NOMO-1 treated with DMSO at 0.1 percent for 48 hours (cell line): Measurements from ENCODE around the gene MAMDC4.
"Not testable (repeated sequence)": the region's sequence is repeated elsewhere in the genome, so short reads cannot be mapped to it uniquely, and the experiment has no call there.

Source experiments
- DNase-seq: peaks from one replicate; lab custom pipeline; 2025; ENCODE audit not compliant: unreplicated experiment; lab: John Stamatoyannopoulos, UW

The MAMDC4 gene

DNA sequence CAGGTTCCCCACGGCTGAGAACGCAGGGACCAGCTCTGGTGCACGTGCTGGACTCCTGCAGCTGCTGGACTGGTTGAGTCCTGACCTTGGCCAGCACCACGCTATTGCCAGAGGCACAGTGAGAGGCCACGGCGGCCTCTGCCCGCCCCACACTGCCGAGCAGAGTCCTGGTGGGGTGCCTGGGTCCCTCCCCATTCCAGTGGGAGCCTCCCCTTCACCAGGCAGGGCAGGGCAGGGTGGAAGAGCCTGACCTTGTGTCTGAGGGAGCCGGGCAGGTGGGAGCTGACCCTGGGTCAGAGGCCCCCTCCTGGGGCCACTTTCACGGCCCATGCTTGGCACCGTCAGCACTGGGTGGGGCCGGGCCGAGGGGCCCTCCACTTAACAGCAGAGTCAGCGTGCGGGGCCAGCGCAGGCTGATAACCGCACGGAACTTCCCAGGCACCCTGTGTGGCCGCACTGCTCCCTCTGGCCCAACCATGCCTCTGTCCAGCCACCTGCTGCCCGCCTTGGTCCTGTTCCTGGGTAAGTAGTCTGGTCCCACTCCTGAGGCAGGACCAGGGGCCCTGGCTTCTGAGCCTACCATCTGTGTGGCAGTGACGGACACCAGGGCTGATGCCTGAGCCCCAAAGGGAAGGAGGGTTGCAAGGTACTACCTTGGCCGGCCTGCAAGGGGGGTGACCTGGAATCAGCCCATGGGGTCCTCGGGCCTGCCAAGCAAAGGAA lies at the start of gene MAMDC4:
TSS of gene MAMDC4 (plus strand) at position 406 of the 723 bp plus-strand sequence. CDS start at position 477, 71 bp downstream.
- no peak for DNase-seq

DNA sequence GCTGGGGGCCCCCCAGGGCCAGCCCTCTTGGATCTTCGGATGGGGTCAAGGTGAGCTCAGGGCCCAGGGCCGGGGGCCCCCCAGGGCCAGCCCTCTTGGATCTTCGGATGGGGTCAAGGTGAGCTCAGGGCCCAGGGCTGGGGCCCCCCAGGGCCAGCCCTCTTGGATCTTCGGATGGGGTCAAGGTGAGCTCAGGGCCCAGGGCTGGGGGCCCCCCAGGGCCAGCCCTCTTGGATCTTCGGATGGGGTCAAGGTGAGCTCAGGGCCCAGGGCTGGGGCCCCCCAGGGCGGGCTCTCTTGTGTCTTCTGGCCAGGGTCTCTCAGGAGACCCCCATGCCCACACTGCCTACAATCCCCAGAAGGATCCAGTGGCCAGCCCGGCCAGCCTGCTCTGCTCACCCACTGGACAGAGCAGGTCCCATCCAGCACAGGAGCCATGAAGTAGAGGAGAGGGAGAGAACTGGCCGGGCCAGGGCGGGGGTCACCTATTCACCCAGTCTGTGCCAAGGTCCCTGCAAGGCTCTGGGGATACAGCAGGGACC lies 49.1 kb upstream of the MAMDC4 start:
- DNase-seq, result not testable (repeated sequence)

DNA sequence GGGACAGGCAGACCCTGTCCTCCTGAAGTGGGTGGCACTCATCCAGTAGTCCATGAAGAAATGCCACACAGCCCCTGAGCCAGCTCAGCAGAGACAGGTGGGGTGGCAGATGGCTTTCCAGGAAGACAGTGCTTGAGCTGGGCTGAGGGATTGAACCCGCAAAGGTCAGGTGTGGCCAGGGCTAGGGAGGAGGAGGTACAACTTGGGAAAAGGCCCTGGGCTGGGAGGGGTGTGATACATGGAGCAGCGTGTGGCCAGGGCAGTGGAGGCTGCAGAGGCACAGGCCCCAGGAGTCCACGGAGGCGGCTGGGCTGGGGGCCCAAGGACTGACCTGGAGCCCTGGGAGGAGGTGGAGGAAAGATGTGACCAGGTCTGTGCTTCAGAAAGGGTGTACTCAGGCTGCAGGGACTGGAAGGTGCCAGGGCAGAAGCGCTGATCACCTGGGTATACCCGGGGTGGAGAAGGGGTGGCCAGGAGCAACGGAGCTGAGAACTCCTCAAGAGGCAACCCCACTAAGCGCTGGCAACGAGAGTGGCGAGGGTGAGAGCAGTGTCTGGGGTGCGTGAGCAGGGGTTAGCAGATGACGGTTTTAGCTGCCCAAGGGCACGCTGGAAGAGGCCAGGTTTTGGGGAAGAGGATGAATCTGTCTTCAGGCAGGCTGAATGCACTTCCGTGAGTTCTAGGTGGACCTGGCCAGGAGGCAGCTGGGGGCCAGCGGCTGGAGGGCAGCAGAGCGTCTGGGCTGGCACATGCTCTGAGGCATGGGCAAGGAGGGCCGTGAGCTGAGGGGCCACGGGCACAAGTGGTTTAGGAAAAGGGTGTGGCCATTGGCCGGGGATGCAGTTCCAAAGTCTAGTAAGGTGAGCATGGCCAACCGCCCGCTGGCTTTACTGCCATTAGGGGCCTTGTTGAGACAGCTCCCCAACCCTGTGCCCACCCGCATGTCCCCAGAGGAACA lies 48.3 kb upstream of the MAMDC4 start:
- DNase-seq, result no peak

DNA sequence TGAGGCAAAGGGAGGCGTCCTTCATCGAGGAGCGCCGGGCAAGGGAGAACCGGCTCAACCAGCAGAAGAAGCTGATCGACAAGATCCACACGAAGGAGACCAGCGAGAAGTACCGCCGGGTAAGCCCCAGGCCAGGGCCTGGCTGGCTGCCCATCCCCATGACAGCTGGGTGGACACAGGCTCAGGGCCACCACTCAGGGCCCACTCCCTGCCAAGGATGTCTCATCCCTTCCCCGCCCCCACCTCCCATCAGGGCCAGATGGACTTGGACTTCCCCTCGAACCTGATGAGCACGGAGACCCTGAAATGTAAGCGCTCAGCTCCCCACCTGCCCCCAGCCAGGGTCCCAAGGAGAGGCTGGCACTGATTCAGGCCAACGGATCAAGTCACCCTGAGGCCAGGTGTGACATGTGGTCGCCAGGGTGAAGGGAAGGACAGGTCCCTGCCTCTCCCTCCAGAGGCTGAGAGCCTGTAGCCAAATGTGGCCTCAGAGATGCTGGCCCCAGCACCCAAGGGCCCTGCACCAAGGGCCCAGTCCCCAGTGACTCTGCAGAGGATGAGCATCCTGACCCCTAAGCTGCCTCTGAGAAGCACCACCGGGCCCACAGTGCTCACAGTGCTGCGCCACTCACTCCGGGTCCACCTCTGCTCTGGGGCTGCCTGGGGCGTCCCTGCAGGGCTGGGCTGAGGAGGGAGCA lies 47.5 kb upstream of the MAMDC4 start:
- DNase-seq, result no peak

DNA sequence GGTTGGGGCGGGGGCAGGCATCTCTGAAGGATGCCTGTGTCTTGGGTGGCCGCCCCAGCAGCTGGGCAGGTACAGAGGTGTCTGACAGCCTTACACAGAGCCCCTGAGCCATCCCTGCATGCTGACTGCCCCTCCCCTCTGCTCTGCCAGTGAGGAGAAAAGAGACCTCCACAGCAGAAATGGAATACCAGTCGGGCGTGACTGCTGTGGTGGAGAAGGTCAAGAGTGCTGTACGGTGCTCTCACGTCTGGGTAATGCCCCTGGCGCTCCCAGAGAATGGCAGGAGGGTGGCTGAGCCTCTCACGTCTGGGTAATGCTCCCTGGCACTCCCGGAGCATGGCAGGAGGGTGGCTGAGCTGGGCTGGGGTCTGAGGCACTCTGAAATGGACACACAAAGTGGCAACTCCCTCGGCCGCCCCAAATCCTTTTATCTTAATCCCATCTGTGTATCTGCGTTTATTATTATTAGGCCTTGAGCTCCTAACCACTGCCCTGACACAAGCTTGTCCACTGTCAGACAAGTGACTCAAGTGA lies 46.9 kb upstream of the MAMDC4 start:
- no peak for DNase-seq

DNA sequence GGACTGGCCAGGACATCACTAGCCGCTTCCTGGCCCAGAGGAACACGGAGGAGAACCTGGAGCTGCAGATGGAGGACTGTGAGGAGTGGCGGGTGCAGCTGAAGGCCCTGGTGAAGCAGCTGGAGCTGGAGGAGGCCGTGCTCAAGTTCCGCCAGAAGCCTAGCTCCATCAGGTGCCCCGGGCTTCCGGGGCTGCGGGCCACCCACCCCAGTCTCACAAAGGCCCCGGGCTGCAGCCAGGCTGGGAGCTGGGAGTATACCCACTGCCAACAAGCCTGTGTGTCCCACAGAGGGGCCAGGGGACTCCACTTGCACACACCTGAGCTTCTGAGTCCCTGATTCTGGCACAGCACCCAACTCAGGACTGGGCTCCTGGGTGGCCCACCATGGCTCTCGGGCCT lies 46.1 kb upstream of the MAMDC4 start:
- no peak for DNase-seq

DNA sequence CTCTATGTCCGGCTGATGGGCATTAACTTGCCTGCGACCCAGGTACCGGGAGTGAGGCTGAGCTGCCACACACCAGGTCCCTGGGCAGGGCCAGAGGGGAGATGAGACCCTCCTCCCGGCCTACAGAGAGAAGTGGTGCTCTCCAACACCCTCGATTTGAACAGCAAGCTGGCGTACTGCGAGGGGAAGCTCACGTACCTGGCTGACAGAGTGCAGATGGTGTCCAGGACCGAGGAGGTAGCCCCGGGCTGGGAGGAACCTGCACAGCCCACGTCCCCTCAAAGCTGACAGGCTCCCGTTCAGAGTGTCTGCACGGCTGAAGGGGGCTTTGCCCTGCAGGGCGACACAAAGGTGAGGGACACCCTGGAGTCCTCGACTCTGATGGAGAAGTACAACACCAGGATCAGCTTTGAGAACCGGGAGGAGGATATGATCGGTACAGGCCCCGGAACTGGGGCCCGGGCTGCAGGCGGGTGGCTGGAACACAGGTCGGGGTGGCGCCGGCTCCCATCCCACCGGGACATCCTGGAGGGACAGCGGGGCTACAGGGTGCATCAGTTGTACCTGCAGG lies 45.4 kb upstream of the MAMDC4 start:
- DNase-seq, result no peak

DNA sequence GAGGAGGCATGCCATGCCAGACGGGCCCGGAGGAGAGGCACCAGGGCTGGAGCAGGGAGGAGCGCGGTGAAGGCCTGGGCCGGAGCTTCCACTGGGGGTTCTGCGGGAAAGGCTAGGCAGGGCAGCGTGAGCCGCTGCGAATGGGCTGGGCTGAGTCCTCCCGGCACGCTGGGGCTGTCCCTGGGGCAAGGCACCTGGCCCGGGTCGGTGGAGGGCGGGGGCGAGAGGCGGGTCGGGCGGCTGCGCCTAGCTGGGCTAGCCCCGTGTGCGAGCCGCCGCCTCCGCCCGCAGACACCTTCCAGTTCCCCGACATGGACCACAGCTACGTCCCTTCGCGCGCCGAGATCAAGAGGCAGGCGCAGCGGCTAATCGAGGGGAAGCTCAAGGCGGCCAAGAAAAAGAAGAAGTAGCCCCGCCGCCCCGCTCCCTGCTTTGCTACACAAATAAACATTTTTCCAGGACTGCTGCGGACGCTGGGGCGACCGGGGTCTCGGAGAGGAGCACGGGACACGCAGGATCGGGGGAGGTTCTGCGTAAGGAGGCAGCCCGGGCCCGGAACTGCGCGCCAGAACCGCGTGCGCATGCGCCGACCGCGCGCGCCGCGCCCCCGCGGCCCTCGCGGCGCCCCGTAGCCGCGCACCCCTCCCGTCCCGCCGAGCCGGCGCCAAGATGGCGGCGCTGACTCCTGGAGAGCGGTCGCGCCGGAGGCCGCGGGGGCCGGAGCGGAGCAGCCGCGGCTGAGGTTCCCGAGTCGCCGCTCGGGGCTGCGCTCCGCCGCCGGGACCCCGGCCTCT lies 44.7 kb upstream of the MAMDC4 start, which contains the start of gene RABL6:
TSS of gene RABL6 (plus strand) at position 668 of the 794 bp plus-strand sequence. CDS start 249 bp downstream, outside the sequence.
- DNase-seq, result peak; percentile 89

DNA sequence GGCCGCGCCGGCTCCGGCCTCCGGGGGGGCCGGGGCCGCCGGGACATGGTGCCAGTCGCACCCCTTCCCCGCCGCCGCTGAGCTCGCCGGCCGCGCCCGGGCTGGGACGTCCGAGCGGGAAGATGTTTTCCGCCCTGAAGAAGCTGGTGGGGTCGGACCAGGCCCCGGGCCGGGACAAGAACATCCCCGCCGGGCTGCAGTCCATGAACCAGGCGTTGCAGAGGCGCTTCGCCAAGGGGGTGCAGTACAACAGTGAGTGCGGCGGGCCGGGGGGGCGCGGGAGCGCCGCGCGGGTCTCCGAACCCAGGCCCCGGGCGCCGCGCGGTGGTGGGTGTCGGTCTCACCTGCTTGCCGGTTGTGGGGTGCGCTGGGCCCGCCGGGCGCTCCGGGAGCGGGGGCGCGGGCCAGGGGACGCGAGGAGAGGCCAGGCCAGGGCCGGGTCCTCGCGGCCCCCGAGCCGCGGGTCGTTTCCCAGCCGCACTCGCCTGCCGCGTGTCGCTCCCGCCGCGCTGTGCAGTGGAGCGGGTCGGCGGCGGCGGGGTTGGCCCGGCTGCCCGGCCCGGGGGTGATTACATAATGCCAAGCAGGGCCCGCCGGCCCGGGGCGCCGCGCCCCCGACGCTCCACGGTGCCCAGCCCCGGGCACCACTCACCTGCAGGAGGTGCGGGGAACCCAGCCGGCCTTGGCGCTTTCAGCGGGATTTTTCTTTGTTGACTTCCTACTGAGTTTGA lies 43.9 kb upstream of the MAMDC4 start:
- no peak for DNase-seq

DNA sequence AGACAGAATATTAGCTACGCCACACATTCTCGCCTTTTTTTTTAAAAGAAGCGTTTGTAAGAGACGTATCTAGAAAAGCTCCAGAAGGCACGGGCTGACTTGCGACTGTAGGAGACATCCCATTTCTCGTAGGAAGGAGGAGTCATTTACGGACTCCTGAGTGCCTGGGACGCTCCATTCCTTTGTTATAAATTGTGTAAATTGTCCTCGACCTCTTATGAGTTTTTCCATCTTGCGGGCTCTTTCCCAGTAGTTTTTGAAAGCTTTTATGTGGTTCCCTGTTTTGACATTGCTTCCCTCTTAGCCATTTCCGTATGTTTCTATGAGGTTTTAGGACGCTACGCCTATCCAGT lies 43.4 kb upstream of the MAMDC4 start:
- peak; percentile 35 for DNase-seq

DNA sequence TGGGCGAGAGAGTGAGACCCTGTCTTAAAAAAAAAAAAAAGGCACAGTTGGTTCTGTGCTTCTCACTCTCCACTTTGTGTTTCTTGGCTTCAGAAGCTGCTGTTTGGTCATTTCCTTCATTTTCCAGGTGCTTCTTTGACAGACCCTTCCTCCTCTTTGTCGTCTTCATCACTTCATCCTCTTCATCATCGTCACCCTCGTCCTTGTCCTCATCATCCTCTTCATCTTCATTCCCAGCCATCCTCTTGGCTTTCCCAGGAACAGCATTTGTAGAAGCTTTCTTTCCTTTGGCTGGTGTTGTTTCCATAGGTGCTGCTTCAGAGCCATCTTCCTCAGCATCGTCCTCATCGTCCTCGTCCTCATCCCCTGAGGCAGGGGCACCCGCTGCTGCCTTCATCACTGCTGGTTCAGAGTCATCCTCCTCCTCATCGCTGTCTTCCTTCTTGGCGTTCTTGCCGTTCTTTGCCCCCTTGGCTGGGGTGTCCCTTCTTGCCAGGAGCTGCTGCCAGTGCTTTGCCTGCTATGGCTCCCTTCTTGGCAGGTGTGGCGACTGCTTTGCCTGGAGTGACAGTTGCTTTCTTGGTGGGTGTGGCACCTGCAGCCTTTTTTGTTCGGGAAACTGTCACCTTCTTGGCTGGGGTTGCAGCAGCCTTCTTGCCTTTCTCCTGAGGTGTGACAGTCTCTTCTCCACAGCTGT lies 37.3 kb upstream of the MAMDC4 start:
- no peak for DNase-seq

DNA sequence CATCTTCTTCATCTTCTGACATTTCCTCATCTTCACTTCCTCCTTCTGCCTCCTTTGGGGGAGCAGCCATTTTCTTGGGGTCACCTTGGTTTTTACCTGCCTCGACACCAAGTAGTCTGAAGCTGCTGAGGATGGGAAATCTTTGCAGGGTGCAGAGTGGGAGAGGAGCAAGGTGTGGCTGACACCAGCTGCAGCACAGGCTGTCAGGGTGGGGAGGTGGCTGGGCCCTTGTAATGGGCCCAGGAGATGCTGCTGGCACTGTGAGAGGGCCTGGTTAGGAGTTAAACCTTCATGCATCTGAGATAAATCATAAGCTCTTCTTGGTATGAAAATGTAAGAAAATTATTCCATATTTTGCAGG lies 36.7 kb upstream of the MAMDC4 start:
- no peak for DNase-seq

DNA sequence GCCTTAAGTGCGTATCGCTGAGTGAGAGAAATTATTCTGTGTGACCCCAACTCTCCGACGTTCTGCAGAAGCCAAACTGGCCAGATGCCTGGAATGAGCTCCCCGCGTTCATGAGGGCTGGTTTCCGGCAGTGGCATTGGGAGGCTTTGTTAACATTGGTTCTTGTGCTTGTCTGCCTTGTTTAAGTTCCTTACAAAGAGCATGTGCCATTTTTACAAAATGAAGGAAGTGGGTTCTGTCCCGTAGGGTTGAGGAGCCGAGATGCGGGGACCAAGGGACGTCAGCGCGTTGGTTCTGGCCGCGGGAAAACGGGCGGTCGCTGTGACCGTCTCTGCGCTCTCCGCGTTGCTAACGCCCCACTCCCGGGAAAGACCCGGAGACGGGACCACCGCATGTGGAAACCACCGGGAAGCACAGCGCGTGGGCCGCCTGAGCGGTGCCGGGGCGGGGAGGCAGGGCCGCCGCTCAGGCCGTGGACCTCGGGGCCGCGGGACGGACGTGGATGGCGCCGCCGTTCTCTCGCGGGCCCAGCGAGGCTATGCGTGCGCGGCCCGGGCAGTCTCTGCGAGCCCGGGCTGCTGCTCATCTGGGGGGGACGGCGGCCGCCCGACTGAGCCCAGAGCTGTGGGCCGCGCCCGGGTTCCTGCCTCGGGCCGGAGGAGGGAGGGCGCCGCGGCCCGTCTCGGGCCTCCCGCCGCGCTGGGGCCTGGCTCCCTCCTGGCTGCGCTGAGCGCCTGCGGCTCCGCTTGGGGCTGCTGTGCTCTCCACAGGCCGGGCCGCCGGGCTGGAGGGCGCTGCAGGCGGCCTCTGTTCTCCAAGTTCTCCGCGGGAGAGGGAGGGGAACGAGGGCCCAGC lies 30.9 kb upstream of the MAMDC4 start:
- no peak for DNase-seq

DNA sequence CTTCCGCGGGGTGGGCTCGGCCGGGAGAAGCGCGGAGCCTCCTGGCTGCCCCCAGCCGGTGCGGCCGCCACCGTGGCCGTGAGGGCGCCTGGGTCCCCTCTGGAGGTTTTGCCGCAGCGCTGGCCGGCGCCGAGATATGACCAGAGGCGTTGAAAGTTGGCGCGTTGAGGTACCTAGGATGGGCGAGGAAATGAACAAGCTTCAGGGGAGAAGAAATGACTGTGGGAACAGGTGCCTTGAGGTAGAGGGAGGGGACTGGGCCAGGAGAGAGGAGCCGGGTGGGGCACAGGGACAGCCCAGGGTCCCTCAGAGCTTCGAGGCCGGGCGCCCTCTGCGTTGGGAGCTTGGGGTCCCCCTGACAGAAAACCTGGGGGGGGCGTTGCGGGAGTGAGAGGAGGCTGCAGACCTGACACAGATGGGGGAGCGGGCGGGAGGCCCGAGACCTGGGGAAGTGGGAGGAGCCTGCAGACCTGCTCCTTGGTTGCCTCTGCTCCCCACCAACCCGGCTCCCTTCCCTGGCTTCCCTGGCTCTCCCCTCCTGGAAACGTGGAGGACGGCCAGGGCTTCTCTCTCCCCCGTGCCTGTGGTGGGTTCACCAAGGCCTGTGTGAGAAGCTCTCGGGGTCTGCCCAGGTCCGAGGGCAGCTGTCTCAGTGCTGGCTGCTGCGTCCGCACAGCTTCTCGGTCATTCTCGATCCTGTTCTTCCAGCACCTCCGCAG lies 30.2 kb upstream of the MAMDC4 start:
- no peak for DNase-seq

DNA sequence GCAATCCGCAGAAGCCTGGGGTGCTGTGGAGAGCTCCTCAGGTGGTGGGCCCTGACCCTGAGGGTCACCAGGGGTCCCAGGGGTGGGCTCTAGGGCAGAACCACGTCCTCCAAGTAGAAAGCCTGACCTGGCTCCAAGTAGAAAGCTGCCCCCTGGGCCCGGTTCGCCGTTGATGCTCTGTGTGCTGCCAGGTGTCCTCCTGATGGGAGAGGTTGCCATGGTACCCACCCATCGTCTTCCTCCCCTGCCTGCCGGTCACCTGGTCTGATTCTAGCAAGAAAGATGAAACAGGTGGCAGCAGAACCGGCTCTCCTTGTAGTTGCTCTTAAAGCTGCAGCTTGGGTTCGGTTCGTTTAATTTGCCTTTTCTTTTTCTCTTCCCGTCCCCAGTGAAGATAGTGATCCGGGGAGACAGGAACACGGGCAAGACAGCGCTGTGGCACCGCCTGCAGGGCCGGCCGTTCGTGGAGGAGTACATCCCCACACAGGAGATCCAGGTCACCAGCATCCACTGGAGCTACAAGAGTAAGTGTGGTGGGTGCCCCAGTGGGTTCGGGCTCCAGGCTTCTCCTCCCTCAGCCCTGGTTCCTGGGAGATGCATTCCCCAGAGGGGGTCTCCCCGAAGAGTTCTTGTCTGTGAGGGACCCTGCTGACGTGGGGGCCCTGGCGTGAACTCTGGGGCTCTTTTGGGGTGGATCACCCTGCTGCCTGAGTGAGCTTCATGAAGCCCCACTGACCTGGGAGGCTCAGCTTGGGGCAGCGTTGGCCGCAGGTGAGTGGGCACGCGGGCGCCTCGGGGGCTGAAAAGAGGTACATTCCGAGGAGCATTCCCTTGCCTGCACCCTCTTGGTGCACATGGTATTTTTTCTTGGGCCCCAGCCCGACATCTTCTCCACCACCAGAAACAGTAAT lies 28.8 kb upstream of the MAMDC4 start:
- DNase-seq, result no peak
